Immature natural killer cell (primary cell): Measurements from ENCODE around the gene SBDS. TPM values are rescaled to one million over a fixed set of nuclear protein-coding genes. Genes with fewer than 3 reads are reported as not detected.
A peak's percentile ranks its signal among the peaks of the same experiment; 100 is the strongest.
"Not testable (repeated sequence)": the region's sequence is repeated elsewhere in the genome, so short reads cannot be mapped to it uniquely, and the experiment has no call there.

Experiments used
- DNase-seq, 3 donors: peaks; one replicate each; pipeline ENCODE4 v3.0.0; 2022; ENCODE audit warnings: mixed read lengths in 1 of 3
- H3K27ac Mint-ChIP-seq, 6 donors: one replicate each; pipeline ENCODE4 v1.8.0; 2020; ENCODE audit warnings: mixed read lengths in 6 of 6, mild to moderate bottlenecking in 5 of 6, inconsistent platforms in 4 of 6, moderate library complexity in 3 of 6
- H3K27me3 Mint-ChIP-seq, 3 donors: one replicate each; pipeline ENCODE4 v1.8.0; 2020 to 2021; ENCODE audit warnings: low read depth in 3 of 3, mild to moderate bottlenecking in 3 of 3, mixed read lengths in 3 of 3, moderate library complexity in 3 of 3, inconsistent platforms in 1 of 3
- H3K36me3 Mint-ChIP-seq, 3 donors: one replicate each; pipeline ENCODE4 v1.8.0; 2020; ENCODE audit warnings: mixed read lengths in 3 of 3, inconsistent platforms in 2 of 3, mild to moderate bottlenecking in 2 of 3
- H3K4me1 Mint-ChIP-seq, 2 donors: one replicate each; pipeline ENCODE4 v1.8.0; 2020; ENCODE audit warnings: inconsistent platforms in 2 of 2, mild to moderate bottlenecking in 2 of 2, mixed read lengths in 2 of 2, moderate library complexity in 1 of 2
- H3K4me3 Mint-ChIP-seq, 5 donors: one replicate each; pipeline ENCODE4 v1.8.0; 2020; ENCODE audit warnings: mild to moderate bottlenecking in 5 of 5, mixed read lengths in 5 of 5, inconsistent platforms in 3 of 5, moderate library complexity in 3 of 5
- H3K9me3 Mint-ChIP-seq, 6 donors: one replicate each; pipeline ENCODE4 v1.8.0; 2020; ENCODE audit warnings: mild to moderate bottlenecking in 6 of 6, mixed read lengths in 6 of 6, inconsistent platforms in 4 of 6, moderate library complexity in 3 of 6
- polyA plus RNA-seq, 3 donors: library from polyadenylated mRNA; unstranded; fragments of 300-500 nt; fragmentation: Illumina TruSeq; gene quantifications; one replicate each; pipeline ENCODE4 v1.2.3, GENCODE V29; 2021

SBDS gene
- polyA plus RNA-seq, 3 donors from 2014 or later = 47.3 to 65.8 (median 48.3) TPM

DNA sequence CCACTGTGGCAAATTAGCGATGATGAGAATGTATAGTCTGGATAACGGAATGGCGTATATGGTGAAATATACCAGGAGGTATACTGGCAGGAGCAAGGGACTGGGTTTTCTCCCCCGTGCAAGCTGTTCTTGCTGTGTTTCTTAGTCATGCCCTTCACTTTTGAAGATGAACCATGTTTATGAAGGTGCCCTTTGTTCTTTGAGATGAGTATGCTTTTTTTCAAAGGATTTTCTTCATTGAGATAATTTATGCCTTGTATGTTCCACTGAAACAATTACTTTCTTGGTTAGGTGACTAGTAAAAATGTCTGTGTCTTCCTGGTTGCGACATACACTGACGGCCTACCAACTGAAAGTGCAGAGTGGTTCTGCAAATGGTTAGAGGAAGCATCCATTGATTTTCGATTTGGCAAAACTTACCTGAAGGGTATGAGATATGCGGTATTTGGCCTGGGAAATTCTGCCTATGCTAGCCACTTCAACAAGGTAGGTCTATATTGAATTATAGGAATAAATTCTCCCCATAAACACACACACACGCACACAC, 18.8 kb upstream of the SBDS start:
- H3K27ac Mint-ChIP-seq, H3K4me1 Mint-ChIP-seq, H3K4me3 Mint-ChIP-seq, H3K27me3 Mint-ChIP-seq, H3K9me3 Mint-ChIP-seq, DNase-seq: not testable (repeated sequence)
- H3K36me3 Mint-ChIP-seq = peaks cover 18 to 41% (median 23%) of the 10 kb centered on the region in 3 donors

GRCh38 chr7:67009677-67010076, 14.3 kb upstream of the SBDS start:
- not testable (repeated sequence) for DNase-seq, H3K4me3 Mint-ChIP-seq, H3K9me3 Mint-ChIP-seq, H3K4me1 Mint-ChIP-seq, H3K27ac Mint-ChIP-seq, H3K27me3 Mint-ChIP-seq
- H3K36me3 Mint-ChIP-seq = peaks cover 18 to 30% (median 20%) of the 10 kb centered on the region in 3 donors

DNA sequence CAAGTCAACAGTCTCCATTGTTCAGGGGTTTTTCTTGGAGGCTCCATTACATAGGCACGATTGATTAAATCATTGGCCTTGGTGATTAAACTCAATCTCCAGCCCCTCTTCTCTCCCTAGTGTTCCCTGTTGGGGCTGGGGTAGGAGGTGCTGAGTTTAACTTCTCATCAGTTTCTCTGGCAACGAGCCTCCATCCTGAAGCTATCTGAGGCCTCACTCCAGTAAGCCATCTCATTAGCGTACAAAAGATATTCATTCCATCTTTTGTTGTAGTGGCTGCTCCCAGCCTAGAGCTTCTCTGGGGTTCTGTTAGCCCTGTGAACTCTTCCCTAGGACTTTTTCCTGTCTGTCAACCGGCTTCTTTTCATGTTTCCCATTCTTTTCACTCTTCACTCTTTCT, 12.9 kb upstream of the SBDS start:
- H3K27ac Mint-ChIP-seq = no peak overlapping the region
- DNase-seq = no peak
- H3K9me3 Mint-ChIP-seq = no peaks in the 10 kb centered on the region
- no peaks in the 10 kb centered on the region for H3K4me1 Mint-ChIP-seq
- H3K27me3 Mint-ChIP-seq = peaks cover 0 to 3% (median 0%) of the 10 kb centered on the region in 3 donors
- peaks cover 15 to 21% (median 20%) of the 10 kb centered on the region in 3 donors for H3K36me3 Mint-ChIP-seq
- H3K4me3 Mint-ChIP-seq = no peak overlapping the region

DNA sequence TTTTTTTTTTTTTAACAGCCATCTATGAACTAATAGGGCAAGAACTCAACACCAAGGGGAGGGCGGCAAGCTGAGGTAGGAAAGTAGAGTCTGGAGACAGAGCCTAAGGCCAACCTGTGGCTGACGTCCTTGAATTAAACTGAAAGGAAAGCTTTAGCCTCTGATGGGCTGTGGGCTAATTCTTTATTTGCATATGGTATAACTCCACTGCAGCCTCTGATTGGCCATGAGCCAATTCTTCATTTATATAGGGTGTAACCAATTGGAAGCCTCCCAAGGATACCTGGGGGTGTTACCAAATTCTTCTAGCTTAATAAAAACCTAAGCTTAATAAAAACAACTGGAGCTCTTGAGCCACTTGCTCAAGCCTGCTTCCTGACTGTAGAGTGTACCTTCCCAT, 11.6 kb upstream of the SBDS start:
- Mint-ChIP-seq H3K27me3 (peaks cover 0 to 1% (median 0%) of the 10 kb centered on the region in 3 donors), H3K36me3 (peaks cover 15 to 21% (median 20%) of the 10 kb centered on the region in 3 donors), H3K27ac (no peak overlapping the region), H3K4me1 (no peaks in the 10 kb centered on the region), H3K9me3 (no peaks in the 10 kb centered on the region), H3K4me3 (no peak overlapping the region)
- no peak for DNase-seq

DNA sequence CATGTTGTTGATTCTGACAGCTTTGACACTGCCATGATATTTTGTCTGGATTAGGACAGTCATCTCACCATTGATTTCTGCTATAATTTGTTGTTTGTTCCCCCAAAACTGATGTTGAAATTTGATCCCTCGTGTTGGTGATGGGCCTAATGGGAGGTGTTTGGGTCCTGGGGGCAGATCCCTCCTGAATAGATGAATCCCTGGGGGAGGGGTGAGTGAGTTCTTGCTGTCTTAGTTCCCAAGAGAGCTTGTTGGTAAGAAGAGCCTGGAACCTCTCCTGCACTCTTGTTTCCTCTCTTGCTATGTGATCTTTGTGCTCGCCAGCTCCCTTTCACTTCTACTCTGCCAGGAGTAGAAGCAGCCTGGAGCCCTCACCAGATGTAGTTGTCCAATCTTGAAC, 8.8 kb upstream of the SBDS start:
- H3K27me3 Mint-ChIP-seq, H3K4me1 Mint-ChIP-seq, H3K4me3 Mint-ChIP-seq, H3K27ac Mint-ChIP-seq, DNase-seq, H3K9me3 Mint-ChIP-seq: not testable (repeated sequence)
- peaks cover 13 to 14% (median 14%) of the 10 kb centered on the region in 3 donors for H3K36me3 Mint-ChIP-seq

- H3K4me3 Mint-ChIP-seq, H3K36me3 Mint-ChIP-seq, H3K9me3 Mint-ChIP-seq, H3K27me3 Mint-ChIP-seq: not testable (repeated sequence)
- H3K4me1 Mint-ChIP-seq = peaks cover 11 to 16% of the 10 kb centered on the region in 2 donors
- peak; percentile 18 to 41 (median 24) for DNase-seq
- peak overlapping the region in 4 of 6 donors; percentile 34 to 76 (median 70) for H3K27ac Mint-ChIP-seq
Measured at GRCh38 chr7:67000601-67001258, 5.3 kb upstream of the SBDS start.

DNA sequence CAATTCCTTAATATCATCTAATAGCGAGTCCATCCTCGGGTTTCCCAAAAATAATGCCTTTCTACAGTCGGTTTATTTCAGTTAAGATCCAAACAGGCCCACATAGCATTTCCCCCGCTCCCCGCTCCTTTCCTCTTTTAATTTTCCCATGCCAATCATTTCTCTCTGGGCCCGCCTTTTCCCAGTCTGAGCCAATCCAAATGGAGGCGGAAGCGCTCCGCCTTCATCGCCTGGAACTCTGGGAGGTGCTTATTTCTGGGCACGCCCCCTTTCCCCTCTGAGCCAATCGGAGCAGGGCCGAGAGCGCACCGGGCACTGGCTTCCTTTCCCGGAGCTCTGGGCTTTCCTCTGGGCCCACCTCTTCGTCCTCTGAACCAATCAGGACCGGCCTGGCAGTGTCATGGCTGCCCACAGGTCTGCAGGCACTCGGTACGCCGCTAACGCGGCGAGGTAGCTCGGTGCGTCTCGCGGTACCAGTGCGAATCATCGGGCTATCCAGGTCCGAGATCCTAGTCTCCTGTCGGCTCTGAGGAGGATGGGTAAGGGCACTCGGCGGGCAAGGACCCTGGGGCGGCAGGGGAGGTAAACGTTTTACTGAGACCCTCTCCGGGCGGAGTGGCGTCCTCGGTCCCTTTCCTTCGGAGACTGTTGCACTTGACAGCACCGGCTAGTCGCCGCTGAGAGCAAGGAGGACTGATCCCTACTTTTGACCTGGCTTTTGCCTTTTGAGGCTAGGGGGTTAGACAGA, 1.2 kb upstream of the SBDS start, which contains the start of gene TYW1:
TYW1 (plus strand) TSS at position 390 of the 748 bp plus-strand sequence; CDS start at position 536, 146 bp downstream.
- peak within 1 kb of the TSS; percentile 87 to 100 (median 97) for H3K4me3 Mint-ChIP-seq
- peaks cover 9 to 24% (median 14%) of the 10 kb centered on the region in 3 donors for H3K27me3 Mint-ChIP-seq
- H3K27ac Mint-ChIP-seq = peak within 1 kb of the TSS; percentile 85 to 100 (median 98)
- H3K36me3 Mint-ChIP-seq = peaks cover 7 to 15% (median 10%) of the 10 kb centered on the region in 3 donors
- DNase-seq = peak; percentile 98 to 99 (median 99)
- H3K9me3 Mint-ChIP-seq = not testable (repeated sequence)
- H3K4me1 Mint-ChIP-seq = peaks cover 33 to 40% of the 10 kb centered on the region in 2 donors

DNA sequence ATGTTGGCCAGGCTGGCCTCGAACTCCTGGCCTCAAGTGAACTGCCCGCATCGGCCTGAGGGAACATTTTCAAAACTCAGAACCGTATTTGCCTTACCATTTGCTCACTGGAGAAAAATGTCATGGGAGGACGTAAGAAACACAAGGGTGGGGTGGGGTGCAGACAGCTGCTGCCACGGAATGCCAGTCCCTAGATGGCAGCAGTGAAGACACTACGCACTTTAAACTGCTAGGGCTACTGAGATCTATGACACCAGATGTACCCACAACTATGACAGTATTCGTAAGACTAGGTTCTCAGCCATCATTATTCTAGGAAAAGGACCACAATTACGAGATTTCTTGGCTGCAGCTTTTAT, 716 bp downstream of the SBDS start:
- H3K4me1 Mint-ChIP-seq = peaks cover 33 to 40% of the 10 kb centered on the region in 2 donors
- H3K36me3 Mint-ChIP-seq = peaks cover 7 to 14% (median 10%) of the 10 kb centered on the region in 3 donors
- H3K4me3 Mint-ChIP-seq = peak overlapping the region; percentile 87 to 100 (median 97)
- H3K9me3 Mint-ChIP-seq = not testable (repeated sequence)
- H3K27me3 Mint-ChIP-seq = peaks cover 9 to 24% (median 14%) of the 10 kb centered on the region in 3 donors
- H3K27ac Mint-ChIP-seq = peak overlapping the region; percentile 97 to 100 (median 100)
- peak; percentile 61 to 72 (median 69) for DNase-seq

- Mint-ChIP-seq H3K4me1 (peaks cover 33 to 40% of the 10 kb centered on the region in 2 donors), H3K27me3 (peaks cover 9 to 24% (median 14%) of the 10 kb centered on the region in 3 donors), H3K36me3 (peaks cover 7 to 13% (median 10%) of the 10 kb centered on the region in 3 donors), H3K4me3 (peak overlapping the region; percentile 87 to 100 (median 97)), H3K27ac (peak overlapping the region; percentile 97 to 100 (median 100))
- DNase-seq, H3K9me3 Mint-ChIP-seq: not testable (repeated sequence)
Measured at GRCh38 chr7:66994051-66994450, 1.3 kb downstream of the SBDS start.

DNA sequence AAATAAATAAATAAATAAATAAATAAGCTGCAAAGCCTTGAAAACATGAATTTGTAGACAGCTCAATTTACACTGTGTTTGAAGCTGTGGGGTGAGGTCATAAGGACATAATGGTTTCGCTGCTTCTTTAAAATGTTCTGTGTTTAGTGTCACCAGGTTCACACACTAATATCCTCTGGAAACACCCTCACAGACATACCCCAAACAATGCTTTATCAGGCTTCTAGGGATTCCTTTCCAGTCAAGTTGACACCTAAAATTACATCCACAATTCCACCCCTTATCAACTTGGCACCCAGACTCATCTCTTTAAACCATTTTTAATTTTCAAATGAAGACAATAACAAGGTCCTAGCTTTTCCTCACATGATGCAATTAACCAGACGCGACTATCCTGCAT, 5.8 kb downstream of the SBDS start:
- H3K4me1 Mint-ChIP-seq = peaks cover 13 to 20% of the 10 kb centered on the region in 2 donors
- H3K27me3 Mint-ChIP-seq, H3K27ac Mint-ChIP-seq, H3K4me3 Mint-ChIP-seq, DNase-seq, H3K9me3 Mint-ChIP-seq: not testable (repeated sequence)
- peaks cover 13 to 29% (median 24%) of the 10 kb centered on the region in 3 donors for H3K36me3 Mint-ChIP-seq

GRCh38 chr7:66980336-66980735, 15.1 kb downstream of the SBDS start:
- peaks cover 7 to 19% (median 15%) of the 10 kb centered on the region in 6 donors for H3K9me3 Mint-ChIP-seq
- H3K4me1 Mint-ChIP-seq, H3K27me3 Mint-ChIP-seq, H3K4me3 Mint-ChIP-seq, DNase-seq, H3K27ac Mint-ChIP-seq: not testable (repeated sequence)
- peaks cover 7 to 11% (median 10%) of the 10 kb centered on the region in 3 donors for H3K36me3 Mint-ChIP-seq

GRCh38 chr7:66979013-66979412, 16.4 kb downstream of the SBDS start:
- H3K4me1 Mint-ChIP-seq, DNase-seq, H3K4me3 Mint-ChIP-seq, H3K27me3 Mint-ChIP-seq, H3K27ac Mint-ChIP-seq: not testable (repeated sequence)
- H3K36me3 Mint-ChIP-seq = peaks cover 7 to 11% (median 10%) of the 10 kb centered on the region in 3 donors
- peaks cover 7 to 19% (median 15%) of the 10 kb centered on the region in 6 donors for H3K9me3 Mint-ChIP-seq

GRCh38 chr7:66978312-66978711, 17.1 kb downstream of the SBDS start:
- peaks cover 7 to 19% (median 15%) of the 10 kb centered on the region in 6 donors for H3K9me3 Mint-ChIP-seq
- not testable (repeated sequence) for H3K27ac Mint-ChIP-seq, H3K27me3 Mint-ChIP-seq, DNase-seq, H3K4me3 Mint-ChIP-seq, H3K4me1 Mint-ChIP-seq
- peaks cover 7 to 11% (median 10%) of the 10 kb centered on the region in 3 donors for H3K36me3 Mint-ChIP-seq
